Measurements from ENCODE around the gene PLD2.

DNA sequence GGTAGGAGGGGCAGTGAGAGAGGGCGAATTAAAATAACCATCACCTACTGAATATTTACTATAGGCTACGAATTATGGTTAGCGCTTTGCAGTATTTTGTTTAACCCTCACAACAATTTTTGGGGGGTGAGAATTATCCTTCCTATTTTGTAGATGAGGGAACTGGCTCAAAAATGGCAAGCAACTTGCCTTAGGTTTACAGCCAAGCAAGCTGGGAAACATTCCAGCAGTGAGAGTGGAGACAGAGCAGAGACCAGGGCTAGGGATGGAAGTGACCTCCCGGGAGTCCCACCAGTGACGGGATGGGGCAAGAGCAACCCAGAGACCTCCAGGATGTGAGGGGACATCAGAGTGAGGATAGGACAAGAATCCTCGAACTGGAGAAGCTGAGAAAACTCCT, 20.4 kb upstream of the PLD2 start:
- TF ChIP-seq, protein P1, sequence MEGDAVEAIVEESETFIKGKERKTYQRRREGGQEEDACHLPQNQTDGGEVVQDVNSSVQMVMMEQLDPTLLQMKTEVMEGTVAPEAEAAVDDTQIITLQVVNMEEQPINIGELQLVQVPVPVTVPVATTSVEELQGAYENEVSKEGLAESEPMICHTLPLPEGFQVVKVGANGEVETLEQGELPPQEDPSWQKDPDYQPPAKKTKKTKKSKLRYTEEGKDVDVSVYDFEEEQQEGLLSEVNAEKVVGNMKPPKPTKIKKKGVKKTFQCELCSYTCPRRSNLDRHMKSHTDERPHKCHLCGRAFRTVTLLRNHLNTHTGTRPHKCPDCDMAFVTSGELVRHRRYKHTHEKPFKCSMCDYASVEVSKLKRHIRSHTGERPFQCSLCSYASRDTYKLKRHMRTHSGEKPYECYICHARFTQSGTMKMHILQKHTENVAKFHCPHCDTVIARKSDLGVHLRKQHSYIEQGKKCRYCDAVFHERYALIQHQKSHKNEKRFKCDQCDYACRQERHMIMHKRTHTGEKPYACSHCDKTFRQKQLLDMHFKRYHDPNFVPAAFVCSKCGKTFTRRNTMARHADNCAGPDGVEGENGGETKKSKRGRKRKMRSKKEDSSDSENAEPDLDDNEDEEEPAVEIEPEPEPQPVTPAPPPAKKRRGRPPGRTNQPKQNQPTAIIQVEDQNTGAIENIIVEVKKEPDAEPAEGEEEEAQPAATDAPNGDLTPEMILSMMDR (IDR thresholded peaks at IDR 0.05; ENCODE audit: insufficient read depth, low read length, poor library complexity, severe bottlenecking): no peak
- TF ChIP-seq EZH2phosphoT487 (conservative IDR thresholded peaks at IDR 0.05; ENCODE audit: low read length): no peak
